ENCODE results near the gene IFNGR1. TPM values are rescaled to one million over a fixed set of nuclear protein-coding genes. Genes with fewer than 3 reads are reported as not detected.
"Not testable (repeated sequence)": the region's sequence is repeated elsewhere in the genome, so short reads cannot be mapped to it uniquely, and the experiment has no call there.

Gene IFNGR1
- total RNA-seq, result 64.4 and 79.1 TPM in 2 replicates

DNA sequence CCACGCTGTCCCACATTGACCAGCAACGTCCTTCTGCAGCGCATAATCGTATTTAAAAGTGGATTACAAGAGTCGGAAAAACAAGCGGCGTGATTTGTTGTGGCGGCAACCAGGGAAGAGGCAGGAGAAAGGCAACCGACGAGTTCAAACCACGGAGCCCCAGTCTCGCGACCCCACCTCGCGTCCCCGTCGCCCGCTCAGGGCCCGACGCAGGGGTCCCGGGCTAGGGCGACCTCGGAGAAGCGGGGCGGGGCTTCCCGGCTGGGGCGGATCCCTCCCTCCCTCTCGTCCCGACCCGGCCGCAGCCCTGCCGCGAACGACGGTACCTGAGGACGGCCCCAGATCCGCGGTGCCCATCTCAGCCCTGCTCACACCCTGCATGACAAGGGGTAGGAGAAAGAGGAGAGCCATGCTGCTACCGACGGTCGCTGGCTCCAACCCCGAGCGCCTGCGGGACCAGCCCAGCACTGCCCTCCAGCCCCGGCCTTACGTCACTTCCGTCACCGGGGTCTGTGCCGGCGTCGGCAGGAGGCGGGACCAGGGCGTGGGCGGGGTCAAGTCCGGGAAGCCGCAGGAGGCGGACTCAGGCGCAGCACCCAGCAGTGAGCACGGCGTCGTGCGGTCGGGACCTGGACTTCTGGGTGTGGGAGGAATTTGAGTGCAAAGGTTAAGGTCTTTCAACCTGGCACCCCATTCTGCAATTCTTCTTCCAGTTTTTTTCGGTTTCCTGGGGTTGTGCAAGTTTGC is at the start of gene IFNGR1:
Gene IFNGR1 (minus strand): TSS at position 469 of the 747 bp plus-strand sequence. CDS start 58 bp downstream, at position 411.
- peak; percentile 60 for DNase-seq (ENCODE audit: low read depth, low spot score)

GRCh38 chr6:137268911-137269310 is 49.7 kb upstream of the IFNGR1 start:
- no peak for DNase-seq (ENCODE audit: low read depth, low spot score)

DNA sequence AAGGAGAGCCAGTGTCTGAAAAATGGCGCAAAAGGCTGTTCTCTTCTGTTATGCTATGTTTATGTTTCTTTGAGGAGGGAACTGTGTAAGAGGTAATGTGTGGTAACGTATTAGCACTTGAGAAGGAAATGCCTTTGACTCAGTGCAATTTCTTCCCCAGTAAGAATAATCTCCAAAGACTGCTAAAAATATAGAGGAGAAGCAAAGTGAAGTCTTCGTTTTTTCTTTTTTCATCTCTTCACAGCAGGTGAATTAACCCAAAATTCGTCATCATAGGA is 47.1 kb upstream of the IFNGR1 start:
- no peak for DNase-seq (ENCODE audit: low read depth, low spot score)

DNA sequence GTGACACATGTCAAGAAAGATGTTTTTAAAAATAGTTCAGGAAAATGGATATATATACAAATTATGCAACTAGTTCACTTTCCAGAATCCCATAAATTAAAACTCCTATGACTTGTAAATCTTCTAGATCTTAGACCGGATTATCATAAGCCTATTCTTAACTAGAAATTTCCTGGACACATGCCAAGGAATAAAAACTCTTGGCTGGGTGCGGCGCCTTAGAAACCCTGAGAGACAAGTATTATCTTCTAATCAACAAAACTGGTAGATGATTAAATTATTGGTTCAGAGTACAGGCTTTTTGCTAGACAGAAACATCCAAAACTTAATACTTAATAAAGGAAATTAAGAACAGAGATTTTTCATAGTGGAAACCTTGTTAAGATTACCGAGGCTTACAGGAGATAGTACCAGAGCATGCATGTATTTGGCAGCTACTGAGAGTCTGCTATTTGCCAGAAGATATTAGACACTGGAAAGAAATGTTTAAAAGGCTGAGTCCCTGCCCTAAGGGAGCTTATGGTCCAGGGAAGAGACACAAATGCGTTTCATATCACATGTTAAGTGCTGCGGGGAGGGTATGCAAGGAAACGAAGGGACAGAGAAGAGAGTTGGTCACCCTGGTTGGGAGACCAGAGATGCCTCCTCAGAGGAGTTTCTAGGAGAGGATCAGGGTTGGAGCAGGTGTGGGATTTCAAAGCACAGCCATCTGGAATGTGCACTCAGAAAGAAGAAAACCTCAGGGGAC is 46.5 kb upstream of the IFNGR1 start:
- DNase-seq (ENCODE audit: low read depth, low spot score), result no peak

- DNase-seq (ENCODE audit: low read depth, low spot score), result no peak
Measured at GRCh38 chr6:137264311-137265075, 45.3 kb upstream of the IFNGR1 start.

- no peak for DNase-seq (ENCODE audit: low read depth, low spot score)
Measured at GRCh38 chr6:137261761-137262160, 42.6 kb upstream of the IFNGR1 start.

- peak; percentile 37 for DNase-seq (ENCODE audit: low read depth, low spot score)
Measured at GRCh38 chr6:137261361-137261760, 42.2 kb upstream of the IFNGR1 start.

DNA sequence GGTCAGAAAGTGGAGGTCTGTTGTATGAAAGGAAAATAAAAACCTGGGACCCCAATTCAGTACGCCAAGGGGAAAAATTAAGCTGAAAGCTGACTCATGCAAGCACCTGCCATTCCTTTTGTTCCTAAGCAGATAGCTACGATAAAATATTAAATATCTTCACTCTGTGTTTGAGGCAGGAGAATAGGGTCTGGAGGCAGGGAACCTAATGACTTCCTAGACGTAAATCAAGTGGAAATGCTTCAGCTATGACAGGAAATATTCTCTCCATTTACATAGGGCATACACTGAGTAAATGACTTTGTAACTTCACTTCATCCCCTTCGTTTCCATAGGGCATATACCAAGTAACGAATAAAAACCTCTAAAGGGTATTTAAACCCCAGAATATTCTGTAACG is 41.0 kb upstream of the IFNGR1 start:
- no peak for DNase-seq (ENCODE audit: low read depth, low spot score)

- DNase-seq (ENCODE audit: low read depth, low spot score), result no peak
Measured at GRCh38 chr6:137259349-137259748, 40.2 kb upstream of the IFNGR1 start.

DNA sequence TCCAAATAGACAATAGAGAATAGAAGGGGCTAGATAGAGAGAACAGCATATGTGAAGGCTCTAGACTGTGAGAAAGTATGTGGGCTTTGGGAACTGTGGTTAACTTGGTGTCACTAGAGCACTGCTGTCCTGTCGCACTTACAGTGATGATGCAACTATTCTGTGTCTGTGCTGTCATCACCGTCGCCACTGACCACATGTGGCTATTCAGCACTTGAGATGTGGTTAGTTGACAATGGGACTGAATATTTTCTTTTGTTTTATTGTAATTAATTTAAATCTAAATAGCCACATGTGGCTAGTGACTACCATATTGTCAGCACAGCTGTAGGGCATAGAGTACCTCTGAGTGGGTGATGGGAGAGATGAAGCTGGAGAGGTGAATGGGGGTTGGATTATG is 39.0 kb upstream of the IFNGR1 start:
- no peak for DNase-seq (ENCODE audit: low read depth, low spot score)

DNA sequence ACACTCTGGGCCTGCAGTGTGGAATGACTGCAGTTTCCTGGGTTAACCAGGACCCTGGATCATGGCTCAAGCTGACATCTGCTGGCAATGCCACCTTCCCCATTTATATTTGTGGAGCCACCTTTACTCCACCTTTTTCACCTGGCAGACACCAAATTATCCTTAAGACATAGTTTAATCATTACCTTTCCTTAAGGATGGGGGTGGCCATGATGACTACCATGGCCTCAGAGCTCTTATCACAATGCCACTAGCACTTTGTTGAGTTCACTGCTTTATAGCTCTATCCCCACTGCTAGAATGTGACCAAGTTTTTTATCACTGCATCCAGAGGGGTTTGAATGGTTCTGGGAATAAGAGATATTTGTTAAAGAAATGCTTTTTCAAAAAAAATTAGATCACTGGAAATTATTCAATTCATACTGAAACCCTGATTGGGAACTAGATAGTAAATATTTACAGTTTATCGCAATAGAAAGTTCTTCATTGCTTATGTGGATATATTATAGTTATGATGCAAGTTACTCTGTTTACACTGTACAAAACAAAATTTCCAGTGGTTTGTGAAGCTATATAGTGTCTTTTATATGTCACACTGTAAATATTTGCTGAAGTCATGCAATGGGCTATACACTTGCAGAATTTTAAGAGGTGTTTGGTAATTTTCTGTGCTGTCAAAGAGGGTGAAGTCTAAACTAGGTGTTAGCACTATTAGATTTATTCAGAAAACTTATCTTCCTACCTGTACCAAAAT is 37.3 kb upstream of the IFNGR1 start:
- no peak for DNase-seq (ENCODE audit: low read depth, low spot score)

DNA sequence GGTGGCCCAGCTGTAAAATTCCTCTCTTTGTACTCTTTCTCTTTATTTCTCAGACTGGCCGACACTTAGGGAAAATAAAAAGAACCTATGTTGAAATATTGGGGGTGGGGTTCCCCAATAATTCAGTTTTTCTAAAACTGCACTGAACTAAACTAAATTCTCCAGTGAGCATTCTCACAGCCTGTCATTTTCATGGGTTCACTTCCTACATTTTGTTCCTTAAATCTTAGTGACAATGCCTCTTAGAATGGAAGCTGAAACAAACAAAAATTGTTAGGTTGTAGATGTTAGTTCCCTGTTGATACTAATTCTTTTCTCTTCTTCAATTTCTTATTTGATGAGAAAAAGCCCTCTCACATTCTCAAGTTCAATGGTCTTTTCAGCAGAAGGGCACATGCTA is 35.8 kb upstream of the IFNGR1 start:
- no peak for DNase-seq (ENCODE audit: low read depth, low spot score)

GRCh38 chr6:137254430-137254829 is 35.2 kb upstream of the IFNGR1 start:
- not testable (repeated sequence) for DNase-seq (ENCODE audit: low read depth, low spot score)

DNA sequence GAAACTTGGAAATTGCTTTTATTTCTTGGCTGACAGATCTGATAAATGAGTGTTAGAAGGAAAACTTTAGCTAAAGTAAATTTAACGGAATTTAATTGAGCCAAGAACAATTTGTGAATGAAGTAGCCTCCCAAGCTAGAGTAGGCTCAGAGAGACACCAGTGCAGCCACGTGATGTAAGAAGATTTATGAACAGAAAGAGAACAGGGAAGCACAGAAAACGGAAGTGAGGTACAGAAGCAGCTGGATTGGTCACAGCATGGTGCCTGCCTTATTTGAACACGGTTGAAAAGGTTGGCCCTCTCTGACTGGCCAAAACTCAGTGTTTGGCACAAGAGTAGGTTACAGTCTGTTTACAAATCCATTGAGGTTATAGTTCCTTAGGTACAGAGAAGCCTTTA is 29.5 kb upstream of the IFNGR1 start:
- no peak for DNase-seq (ENCODE audit: low read depth, low spot score)

DNA sequence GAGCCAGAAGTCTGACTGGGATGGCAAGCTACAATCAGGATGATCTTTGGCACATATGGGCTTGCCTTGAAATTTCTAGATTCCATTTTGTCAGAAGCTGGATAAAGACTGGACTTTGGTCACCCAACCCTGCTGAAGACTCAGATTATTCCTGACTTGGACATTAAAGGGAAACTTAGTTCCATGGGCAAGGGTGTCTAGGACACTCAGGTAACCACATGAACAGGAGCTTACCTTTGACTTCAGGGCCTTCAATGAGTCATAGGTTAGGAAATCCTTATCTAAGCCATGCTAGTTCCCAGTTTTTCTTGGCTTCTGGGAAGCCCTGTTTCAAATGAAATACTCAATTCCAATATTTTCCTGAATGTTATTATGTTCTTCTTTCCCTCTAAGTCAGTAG is 28.5 kb upstream of the IFNGR1 start:
- no peak for DNase-seq (ENCODE audit: low read depth, low spot score)

DNA sequence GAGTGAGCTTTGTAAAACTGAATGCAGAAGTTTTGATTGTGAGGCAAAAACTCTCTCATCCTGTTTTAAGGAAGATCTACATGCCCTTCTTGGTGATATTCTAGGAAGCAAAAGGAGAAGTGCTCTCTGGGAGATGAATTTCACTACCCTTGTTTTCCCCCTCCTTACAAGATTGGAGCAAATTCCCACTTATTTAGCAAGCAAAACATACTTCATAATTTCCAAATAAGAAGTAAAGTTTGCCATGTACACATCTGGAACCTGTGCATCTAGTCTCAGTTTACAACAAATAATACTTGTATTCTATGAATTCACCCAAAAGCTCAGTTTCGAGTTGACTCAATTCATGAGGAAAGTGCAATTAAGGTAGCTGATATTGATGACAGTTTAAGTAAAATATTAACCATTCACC is 27.6 kb upstream of the IFNGR1 start:
- no peak for DNase-seq (ENCODE audit: low read depth, low spot score)

DNA sequence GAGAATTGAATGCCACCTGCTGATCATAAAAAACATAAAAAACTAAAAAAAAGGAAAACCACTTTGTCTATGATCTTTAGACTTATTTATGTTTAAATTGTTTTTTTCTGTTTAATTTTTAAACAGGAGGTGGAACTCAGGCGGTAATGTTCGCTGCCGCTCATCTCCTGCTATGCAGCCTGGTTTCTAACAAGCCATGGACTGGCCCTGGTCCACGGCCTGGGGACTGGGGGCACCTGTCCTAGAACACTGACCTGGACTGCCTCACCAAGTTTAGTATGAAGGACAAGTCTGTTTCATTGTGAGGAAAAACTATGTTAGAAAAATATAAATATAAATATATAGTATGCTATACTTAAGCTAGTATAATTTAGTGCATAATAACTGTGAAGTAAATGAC is 27.0 kb upstream of the IFNGR1 start:
- no peak for DNase-seq (ENCODE audit: low read depth, low spot score)

- no peak for DNase-seq (ENCODE audit: low read depth, low spot score)
Measured at GRCh38 chr6:137241481-137242038, 22.4 kb upstream of the IFNGR1 start.

- no peak for DNase-seq (ENCODE audit: low read depth, low spot score)
Measured at GRCh38 chr6:137240168-137240567, 21.0 kb upstream of the IFNGR1 start.

DNA sequence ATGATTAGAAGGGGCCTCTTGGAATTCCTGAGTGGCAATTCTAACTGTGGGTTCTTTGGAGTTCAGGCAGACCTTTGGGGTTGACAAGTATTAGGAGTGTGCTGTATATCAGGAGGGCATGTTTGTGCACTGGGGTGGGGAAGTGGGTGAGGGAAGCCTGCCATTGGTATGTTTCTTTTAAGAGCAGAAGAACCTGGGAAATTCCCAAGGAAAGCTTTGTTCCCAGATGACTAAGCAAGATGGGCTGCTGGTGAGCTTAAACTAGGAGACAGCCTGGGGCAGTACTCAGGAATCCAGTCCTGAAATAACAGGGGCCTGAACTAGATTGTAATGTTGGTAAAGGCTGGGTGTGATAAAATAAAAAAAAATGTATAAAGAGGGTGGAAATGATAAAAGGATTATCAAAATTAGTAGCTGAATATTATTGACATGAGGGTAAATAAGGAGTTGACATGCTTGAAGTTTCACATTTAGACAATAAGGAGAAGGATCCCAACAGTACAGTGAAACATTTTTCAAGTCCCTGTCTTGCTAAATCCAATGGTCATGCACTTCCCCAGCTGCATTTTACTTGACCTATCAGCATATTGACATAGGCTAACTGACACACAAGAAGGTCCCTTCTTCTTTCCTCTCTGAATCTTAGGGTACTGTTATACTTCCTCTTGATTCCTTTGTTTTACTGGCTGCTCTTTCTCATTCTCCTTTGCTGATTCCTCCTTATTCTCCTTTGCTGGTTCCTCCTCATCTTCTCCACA is 18.4 kb upstream of the IFNGR1 start:
- peak; percentile 82 for DNase-seq (ENCODE audit: low read depth, low spot score)

Measured in pulmonary artery endothelial cell (primary cell).